Midbrain (tissue), 1 donor: ENCODE measurements around the gene HOXA13.

Experiments
- DNase-seq: peaks from one replicate; lab custom pipeline; 2025; lab: John Stamatoyannopoulos, UW

HOXA13 gene

DNA sequence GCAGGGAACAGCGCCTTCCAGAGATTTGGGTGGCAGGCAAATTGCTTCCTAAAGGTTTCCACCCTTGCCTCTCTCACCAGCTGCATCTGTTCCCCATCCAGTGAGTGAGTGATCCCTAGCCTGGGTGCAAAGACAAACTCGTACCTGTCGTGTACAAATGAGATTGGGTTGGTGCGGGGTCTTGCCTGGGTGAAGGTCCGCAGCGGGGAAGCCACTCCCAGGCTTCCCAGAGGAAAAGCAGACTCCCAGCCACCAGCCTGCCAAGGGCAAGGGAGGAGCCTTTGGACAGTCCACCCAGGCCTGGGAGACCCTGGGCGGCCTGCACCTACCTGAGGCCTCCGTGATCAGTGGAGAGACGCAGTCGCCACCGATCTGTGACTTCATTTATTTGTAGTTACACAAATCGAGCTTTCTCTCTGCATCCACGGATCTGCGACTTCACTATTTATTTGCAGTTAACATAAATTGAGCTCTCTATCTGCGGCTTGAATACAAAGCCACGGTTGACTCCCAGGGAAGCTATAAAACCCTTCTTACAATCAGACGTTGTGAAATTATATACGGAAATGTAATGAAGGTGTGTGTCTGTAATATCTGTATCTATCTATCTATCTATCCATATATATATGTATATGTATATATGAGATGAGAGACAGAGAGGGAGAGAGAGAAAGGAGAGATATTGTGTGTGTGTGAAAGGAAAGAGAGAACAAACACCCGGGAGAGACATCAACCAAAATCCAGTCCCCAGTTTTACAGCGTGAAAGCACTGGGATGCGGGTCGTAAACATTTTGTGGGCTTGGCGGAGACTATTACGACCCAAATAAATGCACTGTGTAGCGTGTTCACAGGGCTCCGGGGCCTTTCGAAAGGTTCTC, 40.4 kb downstream of the HOXA13 start:
- DNase-seq = no peak

DNA sequence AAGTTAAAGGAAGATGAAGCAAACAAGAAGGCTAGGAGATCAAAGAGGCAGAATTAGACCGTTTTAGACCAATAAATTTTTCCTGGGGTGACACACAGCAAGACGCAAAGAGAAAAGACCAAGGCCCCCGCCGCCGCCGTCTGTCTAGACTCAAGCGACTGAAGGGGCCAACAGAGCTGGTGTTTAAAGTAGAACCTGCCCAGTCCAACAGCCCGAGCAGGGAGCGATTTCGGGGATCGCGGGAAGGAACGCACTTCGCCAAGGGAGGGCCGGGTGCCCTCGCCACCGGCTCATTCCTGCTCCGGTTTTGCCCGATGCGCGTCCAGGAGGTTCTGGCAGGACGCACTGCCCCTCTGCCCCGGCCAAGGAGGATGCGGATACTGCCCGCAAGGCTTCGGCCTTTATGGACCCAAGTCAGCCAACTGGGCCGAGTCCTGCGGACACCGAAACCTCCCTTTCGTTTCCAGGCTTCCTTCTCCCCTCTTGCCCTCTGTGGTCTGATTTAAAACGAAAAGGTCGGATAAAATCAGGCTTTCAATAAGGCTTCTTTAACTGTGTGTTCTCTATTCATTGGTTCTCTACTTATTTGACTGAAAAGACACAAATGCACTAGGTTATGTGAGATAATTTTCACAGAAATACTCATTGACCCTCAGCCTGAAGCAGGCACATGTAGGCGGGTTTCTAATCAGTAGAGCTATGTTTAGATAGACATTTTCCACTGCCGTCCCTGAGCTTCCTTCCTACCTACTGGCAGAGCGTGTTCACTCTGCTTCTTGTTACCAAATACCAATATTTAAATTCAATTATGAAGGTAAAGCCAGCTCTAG, 41.2 kb downstream of the HOXA13 start:
- DNase-seq = no peak

DNA sequence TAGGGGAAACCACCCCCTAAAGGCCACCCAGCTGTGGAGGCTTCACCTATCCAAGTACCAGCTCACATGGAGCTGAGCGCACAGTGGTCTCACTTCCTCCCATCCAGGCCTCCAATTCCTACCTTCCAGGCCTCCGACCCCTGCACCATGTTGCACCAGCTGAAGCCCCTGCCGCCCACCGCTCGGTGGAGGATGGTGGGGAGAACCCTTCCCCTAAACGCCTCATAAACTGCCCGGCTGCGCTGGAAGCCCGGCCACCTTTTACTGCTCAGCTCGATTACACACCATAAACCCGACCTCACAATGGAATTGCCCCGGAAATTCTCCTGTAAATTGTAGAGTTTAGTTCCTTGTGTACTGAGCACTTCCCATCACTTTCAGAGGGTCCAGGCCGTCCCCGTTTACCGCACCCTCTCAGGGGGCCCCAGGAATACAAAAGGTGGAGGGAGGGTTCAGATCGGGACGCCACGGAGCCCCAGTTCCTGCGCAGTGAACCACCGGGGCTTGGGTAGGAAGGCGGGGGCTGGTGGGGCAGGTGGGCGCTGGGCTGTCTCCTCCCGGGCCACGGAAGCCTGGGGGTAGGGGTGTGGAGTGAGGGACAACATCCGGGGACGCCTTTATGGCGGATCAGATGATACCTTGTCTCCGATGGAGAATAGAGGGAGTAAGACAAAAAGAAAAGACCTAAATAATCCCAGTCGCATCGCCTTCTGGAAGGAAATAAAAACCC, 42.0 kb downstream of the HOXA13 start:
- no peak for DNase-seq

DNA sequence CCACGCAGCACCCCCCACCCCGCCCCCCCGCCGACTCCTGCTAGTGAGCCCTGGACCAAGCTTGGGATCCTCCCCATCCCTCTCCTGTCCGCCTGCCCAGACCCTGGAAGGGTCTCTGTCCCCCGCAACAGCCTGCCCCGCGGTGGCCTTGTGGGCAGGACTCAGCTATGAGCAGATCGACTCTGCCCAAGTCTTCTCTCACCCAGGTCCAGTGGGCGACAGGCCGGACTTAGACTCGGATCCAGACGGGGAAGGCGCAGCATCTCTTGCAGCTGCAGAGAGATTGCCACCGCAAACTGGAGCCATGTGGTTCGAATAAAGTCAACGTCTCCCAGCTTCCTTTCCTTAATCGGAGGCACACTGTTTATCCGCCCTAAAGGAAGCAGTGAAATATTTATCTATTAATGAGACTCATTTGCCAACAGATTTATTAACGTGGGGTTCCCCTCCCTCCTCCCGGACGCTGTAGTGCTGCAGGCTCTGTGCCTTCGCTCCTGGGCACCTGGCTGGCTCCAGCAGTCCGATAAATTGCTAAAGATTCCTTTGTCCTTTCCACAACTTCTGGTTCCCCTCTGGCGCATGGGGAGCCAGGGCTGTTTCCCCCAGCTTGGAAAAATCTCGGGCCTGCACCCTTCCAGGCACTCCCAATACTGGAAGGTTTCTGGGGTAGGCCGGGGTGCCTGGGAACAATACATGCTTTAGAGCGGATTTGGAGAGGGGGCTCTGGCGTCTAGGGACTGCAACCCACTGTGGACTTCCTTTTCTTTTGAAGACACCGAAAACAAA, 42.8 kb downstream of the HOXA13 start:
- DNase-seq = no peak

DNA sequence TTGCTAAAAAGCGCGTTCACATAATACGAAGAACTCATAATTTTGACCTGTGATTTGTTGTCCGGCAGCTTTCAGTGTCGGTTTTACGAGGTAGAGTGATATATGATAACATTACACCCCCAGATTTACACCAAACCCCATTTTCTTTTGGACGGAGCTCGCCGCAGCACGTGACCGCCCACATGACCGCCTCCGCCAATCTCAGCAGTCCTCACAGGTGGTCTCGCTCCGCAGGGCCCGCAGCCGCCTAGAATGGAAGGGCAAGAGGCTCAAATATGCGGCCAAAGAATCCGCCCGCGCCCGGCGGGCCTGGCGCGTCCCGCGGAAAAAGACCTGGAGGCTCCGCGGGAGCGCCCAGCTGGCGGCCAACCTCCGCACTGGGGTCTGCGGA, 43.4 kb downstream of the HOXA13 start, which contains the start of gene HOXA7:
TSS of gene HOXA7 (minus strand) at position 168 of the 391 bp plus-strand sequence. CDS start at position 38, 130 bp downstream.
- DNase-seq = no peak

DNA sequence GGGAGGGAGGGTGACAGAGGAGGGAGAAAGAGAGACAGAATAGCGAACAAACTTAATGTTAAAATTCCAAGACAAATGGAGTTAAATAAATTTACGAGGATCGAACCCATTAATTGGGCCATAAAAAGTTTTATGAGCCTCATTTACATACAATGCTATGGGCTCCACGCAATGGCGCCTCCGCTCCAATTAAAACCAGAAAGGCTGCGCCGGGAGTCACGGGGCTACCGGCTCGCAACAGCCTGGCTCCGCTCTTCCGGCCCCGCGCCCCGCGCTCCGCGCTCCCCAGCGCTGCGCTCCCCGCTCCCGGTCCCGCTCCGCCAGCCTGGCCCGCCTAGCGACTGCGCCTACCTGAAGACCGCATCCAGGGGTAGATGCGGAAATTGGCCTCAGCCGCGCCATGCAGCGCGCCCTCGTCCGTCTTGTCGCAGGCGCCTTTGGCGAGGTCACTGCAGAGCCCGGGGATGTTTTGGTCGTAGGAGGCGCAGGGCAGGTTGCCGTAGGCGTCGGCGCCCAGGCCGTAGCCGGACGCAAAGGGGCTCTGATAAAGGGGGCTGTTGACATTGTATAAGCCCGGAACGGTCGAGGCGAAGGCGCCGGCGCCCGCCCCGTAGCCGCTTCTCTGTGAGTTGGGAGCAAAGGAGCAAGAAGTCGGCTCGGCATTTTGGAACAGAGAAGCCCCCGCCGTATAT, 43.9 kb downstream of the HOXA13 start:
- no peak for DNase-seq

DNA sequence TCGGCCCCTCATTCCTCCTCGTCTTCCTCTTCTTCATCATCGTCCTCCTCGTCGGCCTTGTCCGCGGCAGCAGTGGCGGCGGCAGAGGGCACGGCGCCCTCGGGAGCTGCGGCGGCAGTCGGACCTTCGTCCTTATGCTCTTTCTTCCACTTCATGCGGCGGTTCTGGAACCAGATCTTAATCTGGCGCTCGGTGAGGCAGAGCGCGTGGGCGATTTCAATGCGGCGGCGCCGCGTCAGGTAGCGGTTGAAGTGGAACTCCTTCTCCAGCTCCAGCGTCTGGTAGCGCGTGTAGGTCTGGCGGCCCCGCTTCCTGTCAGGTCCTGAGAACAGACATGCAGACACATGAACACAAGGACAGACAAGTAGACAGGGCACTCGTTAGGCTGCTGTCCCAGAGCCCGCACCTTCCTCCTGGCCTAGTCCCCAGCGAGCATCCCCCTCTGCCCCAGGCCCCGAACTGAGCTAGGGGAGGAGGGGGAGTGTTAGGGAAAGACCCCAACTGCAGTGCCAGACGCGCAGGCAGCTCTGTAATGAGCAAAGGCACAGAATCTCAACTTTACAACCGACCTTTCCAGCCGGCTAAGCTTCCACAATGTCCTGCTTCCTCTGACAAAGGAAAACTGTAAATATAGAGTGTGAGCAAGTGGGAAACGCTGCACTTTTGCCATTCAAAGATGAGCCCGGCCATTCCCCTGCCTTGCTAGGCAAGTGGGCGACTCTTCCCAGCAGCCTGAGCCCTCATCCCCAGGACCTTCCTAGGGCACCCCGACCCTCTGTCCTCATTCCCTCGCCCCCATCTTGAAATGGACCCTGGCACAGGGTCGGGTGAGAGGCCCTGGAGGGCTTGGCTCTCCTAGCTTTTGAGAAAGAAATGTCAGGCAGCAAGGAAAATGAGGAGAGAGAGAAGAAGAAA, 44.7 kb downstream of the HOXA13 start:
- DNase-seq = no peak

DNA sequence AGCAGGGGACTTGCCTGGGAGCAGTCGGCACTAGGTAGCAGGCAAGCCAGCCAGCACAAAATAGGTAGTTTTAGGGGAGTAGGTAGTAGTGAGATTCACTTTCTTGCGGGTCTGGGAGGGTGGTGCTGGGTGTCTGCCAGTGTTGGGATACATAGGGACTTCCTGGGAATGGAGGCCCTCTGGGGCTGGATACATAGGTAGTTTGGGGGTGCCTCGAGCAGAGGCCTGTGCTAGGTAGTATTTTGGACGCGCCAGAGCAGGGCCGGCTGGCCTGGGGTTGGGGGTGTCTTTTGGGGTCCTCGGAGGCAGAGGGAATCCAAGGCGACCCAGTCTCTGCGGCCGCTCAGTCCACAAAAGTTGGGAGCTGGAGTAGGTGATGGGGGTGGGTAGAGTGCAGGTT, 45.5 kb downstream of the HOXA13 start:
- DNase-seq = no peak

DNA sequence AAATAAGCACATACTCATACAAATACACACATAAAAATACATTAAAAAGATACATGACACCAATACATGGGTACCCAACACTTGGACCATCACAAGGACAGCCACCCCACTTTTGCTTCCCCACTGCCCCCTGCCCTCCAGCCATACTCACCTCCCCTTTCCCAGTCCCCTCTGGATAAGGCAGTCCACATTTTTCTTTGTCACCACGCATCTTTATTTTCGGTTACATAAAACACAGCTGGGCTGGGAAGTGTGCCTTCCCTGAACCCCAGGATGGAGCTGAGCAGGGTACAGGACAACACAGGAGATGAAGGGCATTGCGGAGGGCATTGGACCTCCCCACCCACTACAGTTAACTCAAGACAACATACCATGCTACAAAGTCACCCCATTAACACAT, 46.4 kb downstream of the HOXA13 start:
- no peak for DNase-seq

DNA sequence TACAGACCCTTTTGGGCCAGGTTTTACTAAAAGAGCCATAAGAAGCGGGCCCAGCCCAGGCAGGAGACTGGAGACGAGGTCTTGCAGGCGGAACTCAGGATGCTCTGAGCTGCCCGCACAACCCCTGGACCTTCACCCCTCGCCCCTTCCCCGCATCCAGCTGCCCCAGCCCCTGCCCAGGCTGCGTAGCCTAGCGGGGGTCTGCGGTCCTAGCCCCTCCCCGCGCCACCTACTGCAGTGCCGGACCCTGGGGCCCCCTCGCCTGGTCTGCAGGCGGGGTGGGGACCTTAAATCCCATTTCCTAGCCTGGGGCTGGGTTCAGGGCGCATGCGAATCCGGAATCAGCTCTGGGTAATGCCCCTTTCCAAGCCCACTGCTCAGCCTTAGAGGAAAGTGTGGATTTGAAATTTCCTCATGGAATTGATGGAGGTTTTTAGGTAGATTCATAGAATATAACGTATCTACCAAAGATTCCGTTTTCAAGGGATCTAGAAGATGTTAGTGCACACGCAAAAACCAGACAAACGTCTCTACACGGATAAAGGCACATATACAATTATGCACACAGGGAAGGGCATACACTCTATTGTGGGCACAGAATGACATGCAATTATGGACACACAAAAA, 47.0 kb downstream of the HOXA13 start:
- no peak for DNase-seq

DNA sequence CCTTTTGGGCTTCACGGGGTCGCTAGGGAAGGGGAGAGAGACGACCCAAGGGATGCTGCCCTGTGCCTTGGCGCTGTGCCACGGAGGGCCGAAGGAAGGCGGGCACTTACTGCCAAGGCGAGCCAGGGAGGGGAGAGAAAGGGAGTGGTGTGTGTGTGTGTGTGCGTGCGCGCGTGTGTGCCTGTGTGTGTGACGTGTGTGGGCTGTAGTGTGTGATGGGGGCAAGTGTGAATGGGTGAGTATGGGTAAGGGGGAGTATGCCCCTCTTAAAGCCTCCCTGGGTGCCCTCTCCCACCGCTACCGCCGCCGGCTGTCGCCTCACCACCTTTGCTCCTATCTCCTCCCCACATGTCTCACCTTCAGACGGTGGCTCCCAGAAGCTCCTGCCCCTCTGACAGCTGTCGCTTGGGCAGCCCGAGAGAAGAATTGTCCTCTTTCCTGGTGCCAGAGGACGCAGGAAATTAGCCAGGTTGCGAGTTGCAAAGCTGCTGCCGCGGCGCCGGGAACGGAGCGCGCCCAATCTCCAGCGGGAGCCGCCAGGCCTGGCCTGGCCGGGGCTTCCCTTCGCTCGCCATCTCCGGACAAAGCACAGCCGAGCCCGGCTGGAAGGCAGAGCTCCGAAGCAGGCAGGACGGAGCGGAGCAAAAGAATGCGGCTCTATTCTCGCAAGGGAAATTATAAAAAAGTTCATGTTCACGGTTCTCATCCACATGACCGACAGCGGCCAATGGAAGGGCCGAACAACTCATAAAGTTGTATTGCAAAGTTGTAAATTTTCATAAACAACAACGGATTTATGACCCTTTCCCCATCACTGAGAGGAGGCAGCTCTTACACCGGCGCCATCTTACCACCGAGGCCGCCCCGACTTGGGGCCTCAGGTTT, 47.7 kb downstream of the HOXA13 start, which contains the start of gene HOXA3:
TSS of gene HOXA3 (minus strand) at position 653 of the 885 bp plus-strand sequence. CDS start 41,943 bp downstream, outside the sequence.
- no peak for DNase-seq

DNA sequence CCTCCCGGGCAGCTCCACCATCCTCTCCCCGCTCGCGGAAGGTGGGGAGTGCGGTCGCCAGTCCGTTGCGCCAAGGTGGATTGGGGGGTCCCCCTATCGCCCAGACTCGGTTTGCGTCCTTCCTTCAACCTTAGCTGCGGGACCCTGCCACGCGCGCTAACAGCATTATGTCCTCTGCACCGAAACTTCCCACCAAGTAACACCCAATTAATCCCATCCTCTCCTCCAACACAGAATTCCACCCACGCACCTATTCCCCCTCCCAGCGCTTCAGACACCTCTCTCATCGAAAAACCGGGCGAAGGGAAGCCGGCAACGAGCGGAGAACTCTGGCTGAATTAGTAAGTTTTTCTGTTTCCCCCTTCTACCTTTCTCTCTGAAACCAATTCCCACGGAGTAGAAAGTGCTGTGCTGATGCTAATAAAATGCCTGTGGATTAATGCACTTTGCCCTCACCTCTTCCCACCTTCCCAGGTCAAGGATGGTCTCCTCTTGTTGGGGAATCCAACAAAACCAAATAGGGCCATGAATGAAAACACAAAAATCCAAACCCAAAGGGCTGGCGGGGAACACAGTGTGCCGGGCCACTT, 48.5 kb downstream of the HOXA13 start:
- DNase-seq = no peak

DNA sequence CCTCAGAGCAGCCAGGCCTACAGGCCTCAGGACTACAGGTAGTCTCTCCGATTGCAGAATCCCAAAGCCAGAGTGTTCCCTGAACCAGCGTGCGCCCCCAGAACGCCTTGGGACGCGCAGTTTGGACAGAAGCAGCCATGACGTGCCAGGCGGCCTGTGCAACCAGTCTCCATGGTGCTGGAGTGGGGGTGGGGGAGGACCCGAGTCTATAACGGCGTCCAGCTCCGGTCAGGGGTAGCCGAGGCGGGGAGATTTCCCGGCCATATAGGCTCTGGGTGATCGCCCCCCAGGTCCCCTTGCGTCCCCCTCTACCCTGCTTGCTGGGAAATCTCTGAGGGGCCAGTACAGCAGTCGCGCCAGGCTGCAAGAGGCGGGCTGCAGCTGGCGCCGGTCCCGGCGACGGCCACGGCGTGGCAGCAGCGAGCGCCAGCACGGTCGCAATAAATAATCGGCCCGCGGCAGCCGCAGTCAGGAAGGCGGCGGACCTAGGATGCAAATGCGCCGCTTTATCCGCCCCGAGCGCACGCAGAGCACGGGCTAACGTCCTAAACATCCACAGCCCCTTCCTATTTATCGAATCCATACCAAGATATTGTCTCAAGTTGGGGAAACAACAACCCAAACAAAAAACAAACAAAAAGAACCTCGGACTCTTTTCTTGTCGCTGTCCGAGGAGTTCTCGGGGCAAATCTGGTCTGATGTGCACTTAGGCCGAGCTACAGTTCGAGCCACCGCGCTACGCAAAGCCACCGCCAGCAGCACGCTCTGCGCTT, 49.1 kb downstream of the HOXA13 start:
- peak; percentile 32 for DNase-seq

DNA sequence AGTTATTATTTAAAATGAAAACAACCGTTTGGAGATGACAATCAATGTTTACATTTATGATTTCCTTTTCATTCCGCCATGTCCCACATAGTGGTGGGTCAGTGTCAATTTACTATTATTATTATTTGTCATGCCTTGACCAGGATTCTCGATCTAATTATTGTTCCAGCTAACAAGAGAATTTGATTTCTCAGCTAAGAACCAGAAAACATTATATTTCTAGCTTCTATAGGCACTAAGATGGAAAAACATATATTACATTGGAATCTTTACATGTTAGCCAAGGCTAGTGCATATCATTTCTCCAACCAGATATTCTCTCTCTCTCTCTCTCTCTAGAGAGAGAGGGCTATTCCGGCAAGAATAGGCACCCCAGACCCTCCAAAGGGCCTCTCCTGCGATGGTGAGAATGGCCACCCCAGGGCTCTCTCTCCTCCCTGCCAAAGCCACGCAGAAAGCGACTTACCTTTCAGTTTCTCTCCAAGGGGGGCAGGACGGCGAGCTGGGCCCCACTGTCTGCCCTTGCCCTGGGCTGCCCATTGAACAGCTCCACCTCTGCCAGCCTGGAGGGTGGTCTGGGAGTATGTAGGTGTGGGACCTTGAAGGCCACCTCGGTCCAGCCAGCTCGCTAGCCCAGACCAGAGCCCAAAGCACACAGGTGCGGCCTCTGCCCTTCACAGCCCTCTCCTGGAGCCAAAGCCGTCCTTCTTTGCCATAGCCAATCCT, 49.9 kb downstream of the HOXA13 start:
- no peak for DNase-seq

DNA sequence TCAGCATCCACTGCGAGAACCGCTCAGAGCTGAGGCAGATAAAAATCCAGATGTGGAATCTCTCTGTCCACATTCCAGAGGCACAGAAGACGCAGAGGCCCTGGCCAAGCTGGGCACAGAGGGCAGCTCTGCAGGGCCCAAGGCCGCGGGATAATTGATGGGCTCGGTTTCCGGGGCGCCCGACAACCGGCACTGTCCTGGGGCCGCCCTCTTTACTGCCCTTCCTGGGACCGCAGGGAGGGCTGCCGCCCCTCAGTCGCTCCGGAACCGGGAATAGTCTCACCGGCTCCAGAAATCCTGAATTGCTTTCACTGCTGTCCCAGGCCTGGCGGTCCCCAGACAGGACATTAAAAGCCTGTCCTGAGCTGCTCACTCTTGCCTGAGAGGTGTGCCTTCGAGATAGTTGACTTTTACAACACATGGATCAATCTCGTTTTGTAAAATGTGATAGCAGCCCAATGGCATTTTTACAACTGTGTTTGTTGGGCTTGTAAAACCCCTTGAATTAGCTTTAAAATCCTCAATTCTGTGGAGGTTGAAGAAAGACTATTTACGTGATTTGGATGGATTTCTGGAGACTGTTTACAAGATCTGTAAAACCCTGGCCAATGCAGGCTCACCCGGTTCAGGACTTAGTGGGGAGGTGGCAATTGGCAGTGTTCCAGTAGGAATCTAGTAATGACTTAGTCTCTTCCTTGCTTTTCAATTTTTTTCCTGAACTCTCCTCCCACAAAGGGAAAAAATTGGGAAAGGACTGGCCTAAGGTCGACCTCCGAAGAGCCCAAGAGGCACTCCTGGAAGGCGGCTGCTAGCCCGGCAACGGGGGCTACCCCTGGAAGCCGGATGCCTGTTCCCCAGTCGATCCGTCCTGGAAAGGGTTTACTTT, 50.9 kb downstream of the HOXA13 start:
- DNase-seq = no peak
